ENCODE measurements around the gene PRELID3B. TPM values are rescaled to one million over a fixed set of nuclear protein-coding genes. Genes with fewer than 3 reads are reported as not detected.
"Not testable (repeated sequence)": the region's sequence is repeated elsewhere in the genome, so short reads cannot be mapped to it uniquely, and the experiment has no call there.

Gene PRELID3B
- total RNA-seq, 2 experiments from 2014 or later, result 57.3 to 65.7 TPM

DNA sequence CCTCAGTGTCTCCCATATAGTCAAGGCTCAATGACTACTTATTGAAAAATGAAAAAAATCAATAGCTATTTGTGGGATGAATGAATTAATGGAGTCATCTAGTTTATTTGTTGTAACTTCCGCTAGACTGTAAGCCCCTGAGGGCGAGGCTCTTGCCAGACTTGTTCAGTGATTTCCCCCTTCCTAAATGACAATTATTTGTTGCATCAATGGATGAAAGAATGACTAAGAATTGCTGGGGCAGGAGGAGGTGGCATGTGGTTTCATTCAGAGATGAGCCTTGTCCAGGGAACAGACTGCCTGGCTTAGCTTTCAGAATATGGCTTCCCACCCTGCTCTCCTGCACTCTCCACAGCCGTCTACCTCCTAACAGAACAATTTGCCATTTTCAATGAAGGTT is 1.1 kb upstream of the PRELID3B start:
- POLR2A ChIA-PET, result interaction anchor here (1.1 to 4.9 kb wide), 5 partner anchors 11 to 160 kb away, joined by 3 to 59 read pairs (median 4); partner anchors contain the start of genes ATP5F1E and ZNF831
- peak overlapping the region; percentile 93 for H3K4me3 Mint-ChIP-seq
- H3K4me1 Mint-ChIP-seq, result peaks cover 51% of the 10 kb centered on the region
- H3K27me3 Mint-ChIP-seq, result no peaks in the 10 kb centered on the region
- H3K36me3 Mint-ChIP-seq, result peaks cover 12% of the 10 kb centered on the region
- ATAC-seq (ENCODE audit: low read depth) (no peak), DNase-seq (no peak)
- peak overlapping the region; percentile 79 for H3K27ac Mint-ChIP-seq
- no peaks in the 10 kb centered on the region for H3K9me3 Mint-ChIP-seq

DNA sequence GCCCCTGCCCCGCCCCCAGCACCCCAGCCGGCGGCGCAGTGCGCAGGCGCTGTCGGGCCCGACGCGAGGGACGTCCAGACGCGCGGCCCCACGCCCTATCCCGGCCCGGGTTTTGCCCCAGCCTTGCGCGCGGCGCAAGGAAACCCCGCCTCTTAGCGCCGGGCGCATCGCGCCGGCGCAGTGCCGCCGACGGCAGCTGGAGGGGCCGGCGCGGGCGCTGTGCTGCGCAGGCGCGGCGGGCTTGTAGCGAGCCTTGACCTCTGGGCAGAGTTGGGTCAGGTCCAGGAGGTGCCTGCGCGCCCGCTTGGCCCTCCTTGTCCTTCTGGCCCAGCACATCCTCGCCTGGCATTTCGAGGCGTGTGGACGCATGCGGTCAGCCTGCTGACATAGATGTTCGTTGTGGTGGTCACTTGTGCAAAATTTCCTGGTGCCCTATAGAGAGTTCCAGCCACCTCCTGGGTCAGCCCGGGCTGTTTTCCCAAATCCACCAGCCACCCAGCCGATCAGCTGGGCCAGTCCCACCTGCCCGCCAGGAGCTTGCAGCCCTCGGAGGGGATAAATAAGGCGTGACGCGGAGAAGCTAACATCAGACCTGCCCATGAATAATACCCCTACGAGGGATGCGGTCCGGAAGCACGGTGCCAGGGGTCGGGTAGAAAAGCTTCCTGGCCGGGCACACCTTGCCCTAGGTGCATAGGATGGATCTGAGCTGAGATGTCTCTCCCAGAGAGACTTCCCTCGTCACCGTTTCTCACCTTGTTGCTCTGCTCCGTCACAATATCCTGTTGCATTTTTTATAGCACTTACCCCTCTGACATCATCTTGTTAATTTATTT is 428 bp upstream of the PRELID3B start:
- Mint-ChIP-seq H3K4me3 (peak overlapping the region; percentile 93), H3K4me1 (peaks cover 47% of the 10 kb centered on the region), H3K27me3 (no peaks in the 10 kb centered on the region), H3K9me3 (no peaks in the 10 kb centered on the region), H3K36me3 (peaks cover 13% of the 10 kb centered on the region), H3K27ac (peak overlapping the region; percentile 89)
- ATAC-seq (ENCODE audit: low read depth) (peak; percentile 99), DNase-seq (peak; percentile 98)
- POLR2A ChIA-PET, result interaction anchor here (0.7 to 4.9 kb wide), 6 partner anchors 10 to 159 kb away, joined by 3 to 59 read pairs (median 4); partner anchors contain the start of genes ATP5F1E and ZNF831

DNA sequence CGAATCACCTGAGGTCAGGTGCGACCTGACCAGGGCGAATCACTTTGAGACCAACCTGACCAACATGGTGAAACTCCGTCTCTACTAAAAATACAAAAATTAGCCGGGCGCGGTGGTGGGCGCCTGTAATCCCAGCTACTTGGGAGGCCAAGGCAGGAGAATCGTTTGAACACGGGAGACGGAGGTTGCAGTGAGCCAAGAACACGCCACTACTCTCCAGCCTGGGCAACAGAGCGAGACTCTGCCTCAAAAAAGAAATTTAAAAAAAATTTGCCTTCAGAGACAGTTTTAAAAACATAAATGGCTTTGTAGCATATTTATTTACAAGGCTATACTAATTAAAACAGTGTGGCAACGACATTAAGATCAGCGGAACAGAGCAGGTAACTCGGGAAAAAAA is 1.1 kb downstream of the PRELID3B start:
- peak overlapping the region; percentile 93 for H3K4me3 Mint-ChIP-seq
- not testable (repeated sequence) for DNase-seq; H3K9me3 Mint-ChIP-seq; H3K27ac Mint-ChIP-seq; H3K27me3 Mint-ChIP-seq; ATAC-seq (ENCODE audit: low read depth)
- H3K36me3 Mint-ChIP-seq, result peaks cover 21% of the 10 kb centered on the region
- POLR2A ChIA-PET, result interaction anchor here (1.0 to 4.9 kb wide), 2 partner anchors 9 to 31 kb away, joined by 3 to 59 read pairs; partner anchors contain the start of gene ATP5F1E
- peaks cover 53% of the 10 kb centered on the region for H3K4me1 Mint-ChIP-seq

DNA sequence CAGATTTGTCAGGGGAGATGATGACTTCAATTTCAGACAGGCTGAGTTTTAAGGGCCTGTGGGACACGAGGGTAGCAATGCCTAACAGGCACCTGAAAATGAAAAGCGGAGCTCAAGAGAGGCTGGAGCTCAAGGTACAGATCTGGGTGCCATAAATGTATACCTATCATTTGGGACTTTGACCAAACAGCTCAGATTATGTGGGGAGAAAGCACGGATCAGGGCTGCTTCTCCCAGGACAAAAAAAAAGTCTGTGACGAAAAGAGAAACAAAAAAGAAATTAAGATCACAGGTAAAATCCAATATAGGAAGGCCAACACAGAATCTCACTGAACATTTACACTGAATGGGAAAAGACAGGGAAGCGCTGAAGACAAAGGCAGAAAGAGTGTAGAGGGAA is 1.9 kb downstream of the PRELID3B start:
- H3K4me1 Mint-ChIP-seq, result peaks cover 53% of the 10 kb centered on the region
- peak overlapping the region; percentile 6 for H3K27ac Mint-ChIP-seq
- peak overlapping the region; percentile 93 for H3K4me3 Mint-ChIP-seq
- H3K9me3 Mint-ChIP-seq, result no peaks in the 10 kb centered on the region
- ATAC-seq (ENCODE audit: low read depth), result no peak
- DNase-seq, result no peak
- H3K27me3 Mint-ChIP-seq, result no peaks in the 10 kb centered on the region
- peaks cover 24% of the 10 kb centered on the region for H3K36me3 Mint-ChIP-seq
- POLR2A ChIA-PET, result interaction anchor here (4.9 kb wide), 1 partner anchor 8 kb away, joined by 59 read pairs; the partner anchor contains the start of gene ATP5F1E

DNA sequence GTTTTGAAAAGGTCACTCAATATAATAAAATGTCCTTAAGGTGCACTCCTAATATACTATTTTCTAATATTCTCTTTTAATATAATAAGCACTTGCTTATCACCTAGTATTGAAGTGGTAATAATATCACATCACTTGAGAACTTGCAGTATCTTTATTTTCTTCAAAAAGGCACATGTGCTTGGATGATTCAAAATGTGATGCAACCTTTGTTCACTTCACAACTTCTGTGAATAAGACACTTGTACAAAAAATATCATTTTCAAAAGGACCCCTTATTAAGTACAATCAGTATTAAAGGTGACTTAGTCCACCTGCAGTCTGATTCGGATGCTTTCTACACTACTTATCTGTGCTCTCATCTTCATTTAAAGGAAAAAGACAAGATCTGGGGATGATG is 3.4 kb downstream of the PRELID3B start:
- H3K36me3 Mint-ChIP-seq, result peaks cover 31% of the 10 kb centered on the region
- H3K27me3 Mint-ChIP-seq, result no peaks in the 10 kb centered on the region
- peaks cover 50% of the 10 kb centered on the region for H3K4me1 Mint-ChIP-seq
- POLR2A ChIA-PET, result no interaction called here
- peak overlapping the region; percentile 49 for H3K27ac Mint-ChIP-seq
- no peaks in the 10 kb centered on the region for H3K9me3 Mint-ChIP-seq
- ATAC-seq (ENCODE audit: low read depth) (no peak), DNase-seq (no peak)
- H3K4me3 Mint-ChIP-seq, result peak overlapping the region; percentile 47

DNA sequence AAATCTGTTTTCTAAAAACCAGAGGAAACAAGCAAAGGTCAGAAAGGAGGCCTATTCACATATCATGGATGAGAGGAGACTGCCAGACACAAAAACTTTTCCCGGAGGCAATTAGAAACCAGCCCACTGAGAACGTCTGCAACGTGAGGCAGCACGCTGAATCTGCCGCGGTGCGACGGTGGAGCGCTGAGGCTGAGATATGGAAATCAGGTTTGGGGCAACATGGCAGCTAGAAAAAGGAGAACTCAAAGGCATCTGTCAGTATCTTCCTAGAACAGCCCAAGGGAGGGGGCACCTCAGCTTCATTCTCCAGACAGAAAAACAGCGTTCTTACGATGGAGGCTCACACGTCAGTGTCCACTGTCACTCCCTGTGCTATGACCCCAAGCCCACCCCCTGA is 5.2 kb downstream of the PRELID3B start:
- POLR2A ChIA-PET, result no interaction called here
- no peak overlapping the region for H3K4me3 Mint-ChIP-seq
- no peaks in the 10 kb centered on the region for H3K9me3 Mint-ChIP-seq
- H3K4me1 Mint-ChIP-seq, result peaks cover 43% of the 10 kb centered on the region
- no peak for DNase-seq
- no peak for ATAC-seq (ENCODE audit: low read depth)
- peaks cover 33% of the 10 kb centered on the region for H3K36me3 Mint-ChIP-seq
- H3K27ac Mint-ChIP-seq, result no peak overlapping the region
- H3K27me3 Mint-ChIP-seq, result no peaks in the 10 kb centered on the region

DNA sequence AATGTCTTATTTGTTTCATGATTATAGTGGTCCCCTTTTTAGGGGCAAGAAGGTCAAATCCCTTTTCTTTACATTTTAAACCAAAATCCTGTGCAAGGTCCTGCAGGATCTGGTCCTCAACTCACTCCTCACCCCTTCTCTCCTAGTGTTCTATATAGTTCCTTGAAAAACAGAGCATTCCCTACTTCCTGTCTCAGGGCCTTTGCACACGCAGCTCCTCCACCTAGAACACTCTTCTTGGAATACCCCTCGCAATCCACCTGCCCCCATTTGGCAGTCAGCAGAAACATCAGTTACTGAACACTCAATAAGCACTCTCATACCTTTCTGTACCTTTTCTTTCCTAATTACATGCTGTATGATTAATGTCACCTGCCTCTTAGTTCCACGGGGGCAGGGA is 7.2 kb downstream of the PRELID3B start:
- no peak overlapping the region for H3K4me3 Mint-ChIP-seq
- DNase-seq (no peak), ATAC-seq (ENCODE audit: low read depth) (no peak)
- no peaks in the 10 kb centered on the region for H3K9me3 Mint-ChIP-seq
- peaks cover 38% of the 10 kb centered on the region for H3K4me1 Mint-ChIP-seq
- no peak overlapping the region for H3K27ac Mint-ChIP-seq
- H3K27me3 Mint-ChIP-seq, result no peaks in the 10 kb centered on the region
- H3K36me3 Mint-ChIP-seq, result peaks cover 30% of the 10 kb centered on the region
- POLR2A ChIA-PET, result no interaction called here

DNA sequence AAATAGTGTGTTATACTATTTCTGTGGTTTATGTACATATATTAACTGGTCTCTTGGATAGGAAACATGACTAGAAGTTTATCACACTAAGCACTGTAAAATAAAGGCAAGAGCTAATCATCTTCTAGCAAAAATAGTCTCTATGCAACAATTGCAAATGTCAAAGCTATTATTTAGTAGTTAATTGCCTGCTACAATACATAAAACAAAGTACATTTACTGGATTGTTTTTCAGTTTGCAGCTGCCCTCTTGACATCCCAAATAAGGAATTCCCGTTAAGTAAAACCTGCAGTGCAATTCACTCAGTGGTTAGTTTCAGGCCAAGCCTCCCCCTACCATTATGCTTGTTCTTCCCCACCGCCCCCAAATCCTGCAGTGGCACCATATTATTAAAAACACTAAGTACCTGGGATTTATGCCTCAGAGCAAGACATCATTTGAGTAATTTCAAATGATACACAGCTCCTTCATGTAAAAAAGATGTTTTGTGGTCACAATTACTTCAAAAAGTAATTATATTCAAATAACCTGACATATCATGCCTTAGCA is 8.9 kb downstream of the PRELID3B start:
- H3K4me1 Mint-ChIP-seq, result peaks cover 39% of the 10 kb centered on the region
- peak overlapping the region; percentile 1 for H3K4me3 Mint-ChIP-seq
- ATAC-seq (ENCODE audit: low read depth) (no peak), DNase-seq (no peak)
- POLR2A ChIA-PET, result interaction anchor here (1.1 to 3.0 kb wide), 3 partner anchors 8 to 144 kb away, joined by 3 to 59 read pairs (median 8); partner anchors contain the start of genes PRELID3B and TUBB1
- no peaks in the 10 kb centered on the region for H3K9me3 Mint-ChIP-seq
- H3K36me3 Mint-ChIP-seq, result peaks cover 37% of the 10 kb centered on the region
- H3K27me3 Mint-ChIP-seq, result no peaks in the 10 kb centered on the region
- no peak overlapping the region for H3K27ac Mint-ChIP-seq

DNA sequence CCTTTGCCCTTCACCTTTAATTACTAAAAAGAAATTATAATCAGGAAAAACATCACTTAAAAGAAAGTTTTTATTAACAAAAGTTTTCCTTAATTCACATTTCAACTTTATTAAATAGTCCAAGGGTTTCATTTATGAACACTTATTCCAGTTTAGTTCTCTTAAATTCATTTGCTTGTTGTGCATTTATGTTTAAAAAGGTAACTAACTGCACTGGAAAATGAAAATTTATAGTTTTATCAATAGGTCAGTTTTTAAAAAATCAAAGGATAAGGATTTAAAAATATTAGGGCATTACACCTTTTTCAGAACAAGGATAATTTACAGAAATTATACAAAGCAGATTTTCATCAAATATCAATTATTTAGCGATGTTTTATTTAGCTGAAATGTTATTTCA is 9.5 kb downstream of the PRELID3B start:
- POLR2A ChIA-PET, result interaction anchor here (0.9 to 3.0 kb wide), 12 partner anchors 9 to 382 kb away, joined by 3 to 59 read pairs (median 8); partner anchors contain the start of genes PRELID3B, STX16, TUBB1 and ZNF831
- Mint-ChIP-seq H3K36me3 (peaks cover 40% of the 10 kb centered on the region), H3K4me1 (peaks cover 43% of the 10 kb centered on the region), H3K4me3 (peak overlapping the region; percentile 92), H3K9me3 (no peaks in the 10 kb centered on the region), H3K27ac (peak overlapping the region; percentile 87), H3K27me3 (no peaks in the 10 kb centered on the region)
- no peak for ATAC-seq (ENCODE audit: low read depth)
- DNase-seq, result no peak

DNA sequence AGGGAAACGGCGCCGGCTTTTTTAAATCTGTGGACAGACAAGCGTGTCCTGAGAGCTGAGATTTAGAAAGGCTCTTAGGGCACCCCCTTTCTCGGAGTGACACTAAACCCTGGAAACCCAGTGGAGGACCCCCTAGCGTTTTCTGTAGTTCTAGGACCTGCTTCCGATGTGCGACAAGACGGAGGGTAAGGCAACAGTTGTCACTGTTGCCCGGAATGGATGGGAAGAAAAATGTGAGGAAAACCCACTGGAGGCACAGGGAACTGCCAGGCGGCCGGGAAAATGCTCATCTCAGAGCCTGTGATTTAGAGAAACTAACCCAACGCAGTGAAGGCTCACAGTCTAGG is 9.9 kb downstream of the PRELID3B start:
- peak overlapping the region; percentile 92 for H3K4me3 Mint-ChIP-seq
- ATAC-seq (ENCODE audit: low read depth) (no peak), DNase-seq (no peak)
- peak overlapping the region; percentile 87 for H3K27ac Mint-ChIP-seq
- no peaks in the 10 kb centered on the region for H3K9me3 Mint-ChIP-seq
- POLR2A ChIA-PET, result interaction anchor here (0.6 to 3.0 kb wide), 31 partner anchors 9 to 382 kb away, joined by 3 to 59 read pairs (median 6); partner anchors contain the start of genes NELFCD, PRELID3B, STX16 and TUBB1
- peaks cover 40% of the 10 kb centered on the region for H3K36me3 Mint-ChIP-seq
- peaks cover 44% of the 10 kb centered on the region for H3K4me1 Mint-ChIP-seq
- H3K27me3 Mint-ChIP-seq, result no peaks in the 10 kb centered on the region

DNA sequence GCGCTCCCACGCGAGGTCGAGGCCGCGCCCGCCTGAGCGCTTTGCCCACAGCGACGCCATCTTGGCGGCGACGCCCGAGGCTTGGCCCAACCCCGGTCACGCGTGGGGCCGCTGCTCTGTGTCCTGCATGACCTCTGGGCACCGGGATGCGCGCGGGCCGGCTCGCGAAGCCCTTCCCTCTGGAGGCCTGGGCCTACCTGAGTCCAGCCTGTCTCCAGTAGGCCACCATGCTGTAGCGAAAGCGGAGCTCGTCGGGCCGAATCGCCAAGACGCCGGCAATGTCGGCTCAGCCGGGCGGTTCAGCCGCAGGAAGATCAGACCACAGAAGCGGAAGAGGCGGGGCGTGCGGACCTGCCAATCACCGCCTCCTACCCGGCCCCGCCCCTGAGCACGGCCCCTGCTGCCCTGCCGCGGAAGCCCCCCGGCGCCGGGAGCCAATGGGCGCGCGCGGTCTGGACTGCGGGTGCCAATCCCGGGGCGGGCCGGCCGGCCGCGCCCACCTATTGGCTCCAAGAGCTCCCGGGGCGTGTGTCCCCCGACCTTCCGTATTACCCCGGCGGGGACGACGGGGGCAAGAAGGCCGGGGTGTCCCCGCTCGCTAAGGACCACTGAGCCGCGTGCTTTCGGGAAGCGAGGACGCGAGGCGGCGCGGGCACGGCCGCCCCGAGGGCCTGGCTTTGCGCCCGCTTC is 10.4 kb downstream of the PRELID3B start, which contains the start of gene ATP5F1E:
Gene ATP5F1E (minus strand): TSS at position 313 of the 690 bp plus-strand sequence. CDS start 84 bp downstream, at position 229.
- H3K9me3 Mint-ChIP-seq, result no peaks in the 10 kb centered on the region
- H3K27ac Mint-ChIP-seq, result peak within 1 kb of the TSS; percentile 92
- H3K4me1 Mint-ChIP-seq, result peaks cover 47% of the 10 kb centered on the region
- ATAC-seq (ENCODE audit: low read depth) (peak; percentile 99), DNase-seq (peak; percentile 99)
- peaks cover 42% of the 10 kb centered on the region for H3K36me3 Mint-ChIP-seq
- POLR2A ChIA-PET, result interaction anchor here (0.6 to 3.0 kb wide), 34 partner anchors 9 to 381 kb away, joined by 3 to 59 read pairs (median 6); partner anchors contain the start of genes NELFCD, PRELID3B, STX16 and TUBB1
- H3K4me3 Mint-ChIP-seq, result peak within 1 kb of the TSS; percentile 92
- no peaks in the 10 kb centered on the region for H3K27me3 Mint-ChIP-seq

DNA sequence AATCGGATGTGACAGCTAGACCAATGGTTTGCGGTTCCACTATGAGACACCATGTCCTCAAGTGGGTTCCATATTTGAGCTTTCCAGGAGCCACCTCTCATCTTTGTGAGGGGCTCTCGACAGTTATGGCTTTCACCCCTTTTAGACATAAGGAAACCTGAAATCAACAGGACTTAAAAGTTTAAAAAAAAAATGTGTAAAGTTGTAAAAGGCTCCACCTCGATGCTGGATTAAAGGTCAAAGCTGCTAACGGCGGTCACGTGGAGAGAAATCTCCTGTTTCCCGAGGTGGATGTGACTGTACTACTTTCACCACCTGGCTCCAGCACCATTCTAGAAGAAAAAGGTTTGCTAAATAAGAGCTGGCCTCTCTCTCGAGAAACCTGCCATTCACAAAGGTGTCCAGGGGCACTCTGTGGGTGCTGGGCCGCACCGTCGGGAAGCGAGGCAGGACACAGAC is 11.0 kb downstream of the PRELID3B start:
- H3K4me1 Mint-ChIP-seq, result peaks cover 48% of the 10 kb centered on the region
- ATAC-seq (ENCODE audit: low read depth), result no peak

More for the DNA sequence above, 11.0 kb downstream of the PRELID3B start:
- peak overlapping the region; percentile 92 for H3K27ac Mint-ChIP-seq
- POLR2A ChIA-PET, result interaction anchor here (0.7 to 3.0 kb wide), 24 partner anchors 8 to 379 kb away, joined by 3 to 59 read pairs (median 8); partner anchors contain the start of genes NELFCD, PRELID3B, TUBB1 and ZNF831
- peak overlapping the region; percentile 92 for H3K4me3 Mint-ChIP-seq
- no peak for DNase-seq
- H3K9me3 Mint-ChIP-seq, result no peaks in the 10 kb centered on the region
- H3K36me3 Mint-ChIP-seq, result peaks cover 44% of the 10 kb centered on the region
- no peaks in the 10 kb centered on the region for H3K27me3 Mint-ChIP-seq

All from activated naive CD8-positive, alpha-beta T cell treated with anti-CD3 and anti-CD28 coated beads, Interleukin-2, amount 10 ng/mL, durations not matched to agents 7 days and 5 days (primary cell).